HG02973 (cell line): ENCODE results near the gene SNX13.

Experiments used
- ATAC-seq: cut with Tn5 transposase; IDR thresholded peaks from one replicate; pipeline ENCODE4 v1.9.1; 2021; ENCODE audit warnings: moderate library complexity; ENCODE audit not compliant: unreplicated experiment

Gene SNX13

DNA sequence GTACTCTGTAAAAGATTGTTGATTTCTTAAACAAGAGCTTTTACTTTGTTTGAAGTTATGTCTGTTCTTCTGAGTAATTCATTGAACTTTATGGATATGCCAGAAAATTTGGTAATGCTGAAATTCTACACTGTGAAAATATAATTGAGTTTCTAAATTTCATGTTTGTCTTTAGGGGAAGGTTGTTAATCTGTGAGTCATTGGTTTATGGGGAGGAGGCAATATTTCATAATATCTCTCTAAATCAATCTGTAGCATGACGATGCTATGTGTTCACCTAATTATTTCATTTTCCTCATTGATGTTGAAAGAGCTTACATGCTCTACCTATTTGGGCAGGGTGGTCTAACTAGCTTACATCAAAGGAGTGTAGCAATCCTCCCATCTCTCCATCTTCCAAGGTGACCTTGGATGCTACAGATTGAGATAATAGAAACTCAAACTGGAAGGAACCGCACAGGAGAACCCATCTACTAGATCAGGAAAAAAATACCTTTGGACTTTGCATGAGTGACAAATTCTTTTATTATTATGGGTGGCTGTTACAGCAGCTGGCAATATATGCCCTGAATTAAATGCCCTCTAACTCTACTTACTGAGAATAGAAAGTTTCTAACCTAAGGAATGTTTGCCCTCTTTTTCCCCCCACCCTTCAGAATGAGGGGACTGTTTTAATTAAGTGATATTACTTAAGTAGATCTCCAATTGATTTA is 8.4 kb upstream of the SNX13 start:
- ATAC-seq = no peak

DNA sequence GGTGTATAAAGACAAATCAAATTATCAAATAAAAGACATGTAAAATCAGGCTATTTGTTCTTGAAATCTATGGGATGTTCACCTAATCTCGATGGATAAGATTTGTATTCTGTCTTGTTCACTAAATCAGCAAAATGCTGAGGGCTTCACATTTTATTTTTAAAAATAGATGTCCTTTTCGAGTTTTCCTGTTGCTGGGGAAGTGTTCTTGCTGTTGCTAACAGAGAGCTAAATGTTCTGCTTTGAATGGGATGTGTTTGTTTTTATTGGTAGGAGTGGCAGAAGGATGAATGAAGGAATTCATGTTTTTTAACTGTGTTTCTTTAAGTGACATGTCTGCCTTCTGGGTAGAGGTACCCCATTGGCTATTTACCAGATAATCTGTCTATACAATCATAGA is 7.3 kb upstream of the SNX13 start:
- no peak for ATAC-seq

DNA sequence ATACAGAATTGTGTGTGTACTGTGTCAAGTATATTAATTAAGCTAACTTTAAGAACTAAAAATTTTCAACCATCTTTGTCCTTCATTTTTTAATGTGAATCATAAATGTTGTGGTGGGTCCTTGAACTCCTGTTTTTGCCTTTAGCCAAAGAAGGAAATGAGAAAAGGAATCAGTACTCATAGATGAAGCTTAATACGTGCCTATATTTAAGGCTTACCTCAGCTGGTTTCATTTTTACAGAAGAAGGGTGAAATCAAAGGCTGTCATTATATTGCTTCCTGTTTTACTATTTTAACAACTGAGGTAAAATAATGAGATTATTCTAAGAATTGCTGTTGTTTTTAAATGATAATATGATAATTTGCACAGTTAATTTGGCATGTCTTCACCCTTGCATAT is 6.3 kb upstream of the SNX13 start:
- peak; percentile 58 for ATAC-seq

DNA sequence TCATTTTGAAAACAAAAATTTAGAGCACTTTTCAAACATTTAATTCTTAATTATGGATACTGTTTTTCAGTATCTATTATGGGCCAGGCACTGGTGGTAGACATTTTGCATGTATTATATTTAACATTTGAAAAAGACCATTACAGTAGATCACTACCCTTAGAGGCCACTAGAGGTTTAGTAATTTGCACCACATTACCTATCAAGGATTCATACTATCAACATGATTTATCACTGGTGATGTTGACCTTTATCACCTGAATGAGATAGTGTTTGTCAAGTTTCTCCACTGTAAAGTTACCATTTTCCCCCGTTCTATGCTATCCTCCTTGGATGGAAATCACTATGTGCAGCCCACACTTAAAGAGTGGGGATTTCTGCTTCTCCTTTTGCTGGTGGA is 4.4 kb upstream of the SNX13 start:
- no peak for ATAC-seq

DNA sequence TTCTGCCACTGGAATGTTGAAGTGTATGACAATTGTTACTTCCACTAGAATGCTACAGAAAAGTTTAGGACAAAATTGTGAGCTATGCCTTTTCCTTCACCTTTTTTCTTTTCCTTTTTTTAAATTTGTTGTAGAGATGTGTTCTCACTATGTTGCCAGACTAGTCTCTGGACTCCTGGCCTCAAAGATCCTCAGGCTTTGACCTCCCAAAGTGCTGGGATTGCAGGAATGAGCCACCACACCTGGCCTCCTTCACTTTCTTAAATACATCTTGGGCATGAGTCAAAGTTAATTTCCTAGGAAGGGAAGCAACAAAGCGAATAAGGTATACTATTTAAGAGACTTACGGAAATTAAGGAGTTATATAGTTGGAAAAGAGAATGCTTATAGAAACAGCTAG is 2.7 kb upstream of the SNX13 start:
- ATAC-seq = no peak

DNA sequence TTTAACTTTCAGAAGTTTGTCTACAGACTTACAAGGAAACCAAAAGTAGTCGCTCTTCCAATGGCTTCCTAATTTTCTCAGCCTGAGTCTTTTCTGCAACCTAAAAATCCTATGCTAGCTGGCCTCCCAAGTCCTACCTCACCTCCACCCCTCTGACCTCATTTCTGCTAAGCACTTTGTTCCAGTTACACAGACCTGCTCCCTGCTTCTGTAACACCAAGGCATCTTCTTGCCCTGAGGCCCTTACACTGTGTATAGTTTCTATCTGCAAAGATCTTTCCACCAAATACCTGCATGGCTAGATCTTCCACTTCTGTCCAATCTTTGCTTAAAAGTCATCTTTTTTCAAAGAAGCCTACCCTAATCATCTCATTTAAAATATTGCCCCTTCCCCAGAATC is 1.9 kb upstream of the SNX13 start:
- ATAC-seq = no peak

DNA sequence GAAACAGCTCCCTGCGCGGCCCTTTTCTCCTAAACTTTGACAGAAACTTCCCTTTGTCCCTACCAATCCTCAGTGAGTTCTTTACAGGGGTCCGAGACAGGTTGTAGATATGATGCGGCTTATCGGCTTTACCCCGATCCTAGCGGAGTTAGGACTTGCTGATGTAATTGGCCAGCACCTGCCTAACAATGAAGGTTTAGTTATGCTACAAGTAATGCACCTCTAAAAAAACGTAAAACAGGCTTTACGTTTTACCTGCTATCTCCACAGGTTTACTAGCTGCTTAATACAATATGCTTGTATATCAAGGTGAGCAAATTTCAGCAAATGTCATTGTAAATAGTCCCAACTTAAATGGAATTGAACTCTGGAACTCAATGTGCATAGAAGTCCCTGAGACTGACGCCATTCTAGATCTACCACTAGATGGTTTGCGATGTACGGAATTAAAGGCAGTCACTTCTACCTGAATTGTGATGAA is 697 bp upstream of the SNX13 start:
- no peak for ATAC-seq

DNA sequence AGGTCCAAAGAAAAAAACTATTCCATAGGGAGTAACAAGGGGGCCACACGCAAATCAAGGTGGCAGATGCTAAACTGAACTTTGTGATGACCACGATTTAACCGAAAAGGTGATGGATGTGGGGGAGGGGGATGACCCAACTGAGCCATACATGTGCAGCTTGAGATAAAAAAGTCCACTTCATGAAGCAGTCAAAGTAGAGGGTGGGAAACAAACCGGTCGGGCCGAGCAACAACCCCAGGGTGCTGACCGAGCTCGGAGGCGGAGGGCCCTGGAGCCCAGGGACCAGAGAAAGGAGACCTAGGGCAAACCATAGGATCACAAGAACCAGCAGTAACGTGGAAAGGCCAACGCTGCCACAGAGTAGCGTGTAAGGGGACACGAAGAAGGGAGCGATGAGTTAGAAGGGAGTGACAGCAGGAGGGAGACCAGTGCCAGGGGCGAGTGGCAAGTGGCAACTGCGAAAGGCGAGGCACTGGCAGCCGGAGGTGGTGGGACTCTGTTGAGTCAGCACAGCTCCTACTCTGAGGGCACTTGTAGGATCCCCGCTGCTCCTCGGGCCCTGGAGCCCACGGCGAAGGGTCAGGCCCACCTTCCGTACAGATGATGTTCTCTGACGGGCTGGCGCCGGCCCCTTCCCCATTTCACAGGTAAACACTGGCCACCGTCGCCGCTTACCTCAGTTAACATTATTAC is 540 bp downstream of the SNX13 start:
- peak; percentile 29 for ATAC-seq

DNA sequence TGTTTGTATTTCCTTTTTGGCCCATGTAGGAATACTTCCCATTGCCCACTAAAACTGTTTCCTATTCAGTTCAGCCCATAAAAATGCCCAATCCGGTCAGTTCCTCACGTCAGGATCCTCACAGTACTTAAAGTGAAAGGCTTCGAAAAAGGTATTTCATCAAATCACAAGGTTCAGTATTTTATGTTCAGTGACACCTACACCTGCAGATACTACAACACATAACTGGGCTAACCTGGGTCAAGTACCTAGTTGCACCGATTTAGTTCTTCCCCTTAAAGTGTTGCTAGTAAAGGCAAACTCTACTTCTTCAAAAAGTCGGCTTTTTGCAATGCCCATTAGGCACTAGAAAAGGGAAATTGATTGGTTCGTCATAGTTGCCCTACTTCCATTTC is 1.1 kb downstream of the SNX13 start:
- no peak for ATAC-seq

DNA sequence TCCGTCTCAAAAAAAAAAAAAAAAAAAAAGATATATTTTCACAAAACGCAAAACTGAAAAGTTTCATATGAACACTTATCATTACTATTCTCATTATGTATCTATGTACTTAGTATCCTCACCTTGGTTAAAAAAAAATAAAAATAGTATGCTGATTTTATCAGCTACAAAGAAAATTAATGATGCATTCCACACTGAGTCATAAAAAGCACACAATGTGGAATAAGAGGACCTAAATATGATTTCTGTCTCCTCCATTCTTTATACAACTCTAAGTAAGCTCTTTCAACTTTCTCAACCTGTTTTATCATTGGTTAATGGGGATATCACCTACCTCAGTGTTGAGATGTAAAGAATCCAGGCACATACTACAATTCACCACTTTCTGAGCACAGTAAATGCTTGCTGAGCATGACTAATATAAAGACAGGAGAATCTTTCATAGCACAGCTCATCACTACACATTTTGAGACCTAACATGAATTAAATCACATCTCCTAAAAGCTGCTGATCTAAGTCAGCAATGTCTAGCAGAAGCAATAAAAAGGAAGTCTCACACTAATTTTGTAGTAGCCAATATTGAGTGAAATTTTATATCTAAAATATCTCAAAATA is 2.7 kb downstream of the SNX13 start:
- ATAC-seq = no peak

DNA sequence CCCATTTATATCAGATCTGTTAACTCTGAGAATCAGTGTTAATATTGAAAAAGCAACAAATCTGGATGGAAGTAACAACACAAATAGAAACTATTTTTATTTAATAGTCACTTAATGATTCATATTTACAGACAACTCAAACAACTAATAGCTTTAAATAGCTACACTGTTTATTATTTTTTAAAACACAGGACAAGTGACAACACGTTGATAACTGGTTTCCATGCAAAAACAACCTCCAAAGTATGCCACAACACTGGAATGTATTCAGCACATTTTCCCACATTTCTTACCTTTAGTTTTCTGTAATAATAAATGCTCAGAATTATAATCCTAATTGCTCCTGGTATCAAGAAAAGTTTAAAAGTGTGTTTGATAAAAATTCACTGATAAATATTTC is 4.0 kb downstream of the SNX13 start:
- ATAC-seq = no peak

DNA sequence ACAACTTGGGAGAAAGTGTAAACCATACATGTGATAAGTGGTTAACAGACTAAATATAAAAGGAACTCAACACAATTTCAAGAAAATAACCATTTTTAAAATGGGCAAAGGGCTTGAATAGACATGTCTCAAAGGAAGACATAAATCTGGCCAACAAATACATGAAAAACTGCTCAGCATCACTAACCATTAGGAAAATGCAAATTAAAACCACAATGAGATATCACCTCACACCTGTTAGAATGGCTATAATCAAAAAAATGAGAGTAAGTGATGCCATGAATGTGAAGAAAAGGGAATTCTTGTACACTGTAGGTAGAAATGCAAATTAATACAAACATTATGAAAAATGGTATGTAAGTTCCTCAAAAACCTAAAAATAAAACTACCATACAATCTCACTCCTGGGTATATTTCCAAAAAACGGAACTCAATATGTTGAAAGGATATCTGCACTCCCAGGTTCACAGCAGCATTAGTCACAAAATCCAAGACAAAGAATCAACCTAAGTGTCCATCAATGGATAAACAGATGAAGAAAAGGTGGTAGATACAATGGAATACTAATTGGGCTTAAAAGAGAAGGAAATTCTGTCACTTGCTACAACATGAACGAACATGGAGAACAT is 5.6 kb downstream of the SNX13 start:
- no peak for ATAC-seq

DNA sequence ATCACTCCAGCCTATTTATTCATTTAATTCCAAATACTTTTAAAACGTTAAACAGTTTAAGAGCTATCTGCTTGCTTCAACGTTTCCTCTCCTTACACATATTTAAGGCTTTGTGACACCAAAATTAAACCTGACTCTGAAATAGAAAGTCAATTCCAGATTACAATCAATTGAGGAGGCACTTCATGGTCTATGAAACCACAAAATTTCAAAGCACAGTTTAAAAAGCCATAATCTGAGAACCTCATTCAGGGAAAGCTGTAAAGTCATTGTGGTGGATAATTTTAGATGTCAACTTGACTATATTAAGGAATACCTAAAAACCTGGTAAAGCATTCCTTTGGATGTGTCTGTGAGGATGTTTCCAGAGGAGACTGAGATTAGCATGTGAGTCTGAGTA is 6.2 kb downstream of the SNX13 start:
- no peak for ATAC-seq

DNA sequence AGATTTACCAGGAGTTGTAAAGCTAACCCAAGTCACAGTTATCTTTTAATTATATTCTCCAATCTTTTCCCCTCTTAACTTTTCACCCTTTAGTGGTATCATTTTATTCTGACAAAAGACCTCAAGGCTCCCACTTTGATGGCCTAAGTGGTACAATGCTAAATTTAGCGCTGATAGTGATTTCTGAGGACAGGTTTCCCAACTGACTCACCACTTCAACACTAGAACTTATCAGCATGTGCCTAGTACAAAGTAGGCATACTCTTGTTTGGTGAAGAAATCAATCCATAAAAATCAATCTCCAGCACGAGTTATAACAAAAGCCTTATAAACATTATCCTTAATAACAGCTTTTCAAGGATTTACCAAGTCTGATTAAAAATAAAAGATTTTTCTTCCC is 7.5 kb downstream of the SNX13 start:
- no peak for ATAC-seq

DNA sequence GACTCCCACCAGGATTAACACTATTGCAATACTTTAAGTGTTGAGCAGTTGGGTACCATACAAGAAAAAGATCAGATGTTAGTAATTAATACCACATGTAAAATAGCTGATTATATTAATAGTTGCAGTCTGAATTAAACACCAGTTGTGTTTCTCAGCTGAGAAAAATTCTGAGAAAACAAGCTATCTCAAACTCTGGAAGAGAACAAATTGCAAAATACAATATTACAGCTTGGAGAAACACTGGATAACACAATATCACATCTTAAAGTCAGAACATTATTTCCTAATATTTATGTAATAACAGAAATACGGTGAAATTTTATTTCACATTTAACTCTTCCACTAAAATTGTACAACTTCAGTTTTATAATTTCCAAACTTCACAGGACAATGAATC is 9.2 kb downstream of the SNX13 start:
- no peak for ATAC-seq

DNA sequence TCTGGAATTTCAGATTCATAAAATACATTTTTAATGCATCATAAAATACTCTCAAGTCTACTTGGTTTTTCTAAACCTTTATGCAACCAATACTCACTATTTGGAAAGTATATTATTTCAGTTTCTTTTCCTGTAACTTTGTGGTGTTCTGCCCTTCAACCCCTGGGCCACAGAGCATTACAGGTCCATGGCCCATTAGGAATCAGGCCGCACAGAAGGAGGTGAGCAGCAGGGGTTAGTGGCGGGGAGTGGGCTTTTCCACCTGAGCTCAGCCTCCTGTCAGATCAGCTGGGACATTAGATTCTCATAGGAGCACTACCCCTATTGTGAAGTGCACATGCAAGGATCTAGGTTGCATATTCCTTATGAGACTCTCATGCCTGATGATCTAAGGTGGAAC is 9.7 kb downstream of the SNX13 start:
- ATAC-seq = no peak

DNA sequence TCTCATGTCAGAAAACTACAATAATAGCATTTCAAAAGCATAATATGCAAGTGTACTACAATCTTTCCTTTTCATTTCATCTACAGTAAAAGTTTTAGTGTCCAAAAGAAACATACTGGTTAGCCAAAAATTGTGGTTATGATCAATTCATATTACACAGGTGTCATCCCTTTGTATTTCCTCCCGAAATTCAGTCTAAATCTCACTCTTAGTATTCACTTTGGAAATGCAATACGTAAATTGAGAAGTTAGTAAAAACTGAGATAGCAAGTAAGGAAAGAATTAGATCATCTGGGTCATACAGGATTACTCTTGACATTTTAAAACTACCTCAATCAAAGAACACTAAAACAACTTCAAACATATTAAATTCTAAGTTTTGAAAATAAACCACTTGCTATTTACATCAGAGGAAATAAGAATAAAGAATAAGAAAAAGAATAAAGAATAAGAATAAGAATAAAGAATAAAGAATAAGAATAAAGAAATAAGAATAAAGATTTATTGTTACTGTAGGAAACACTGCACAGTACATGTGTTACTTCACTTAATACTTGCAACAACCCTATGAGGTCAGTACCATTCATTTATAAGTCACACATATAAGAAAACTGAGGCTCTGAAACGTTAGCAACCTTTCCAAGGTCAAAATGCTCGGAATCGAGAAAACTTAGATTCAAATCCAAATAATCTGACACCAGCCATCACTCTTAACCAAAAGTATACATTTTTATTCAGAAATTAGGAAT is 10.5 kb downstream of the SNX13 start:
- ATAC-seq = no peak

DNA sequence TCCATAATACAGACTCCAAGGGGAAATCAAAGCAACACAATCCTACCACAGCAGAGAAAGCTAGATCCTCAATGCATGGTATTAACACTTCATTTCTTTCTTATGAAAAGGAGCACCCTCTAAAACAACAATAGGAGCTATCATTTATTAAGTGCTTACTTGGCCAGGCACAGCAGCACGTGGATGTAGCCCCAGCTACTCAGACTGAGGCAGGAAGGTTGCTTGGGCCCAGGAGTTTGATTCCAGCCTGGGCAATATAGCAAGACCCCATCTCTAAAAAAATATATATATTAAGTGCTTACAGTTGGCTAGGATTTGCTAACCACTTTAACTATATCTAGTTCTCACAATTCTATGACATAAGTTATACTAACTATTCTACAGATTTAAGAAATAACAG is 12.2 kb downstream of the SNX13 start:
- ATAC-seq = no peak

DNA sequence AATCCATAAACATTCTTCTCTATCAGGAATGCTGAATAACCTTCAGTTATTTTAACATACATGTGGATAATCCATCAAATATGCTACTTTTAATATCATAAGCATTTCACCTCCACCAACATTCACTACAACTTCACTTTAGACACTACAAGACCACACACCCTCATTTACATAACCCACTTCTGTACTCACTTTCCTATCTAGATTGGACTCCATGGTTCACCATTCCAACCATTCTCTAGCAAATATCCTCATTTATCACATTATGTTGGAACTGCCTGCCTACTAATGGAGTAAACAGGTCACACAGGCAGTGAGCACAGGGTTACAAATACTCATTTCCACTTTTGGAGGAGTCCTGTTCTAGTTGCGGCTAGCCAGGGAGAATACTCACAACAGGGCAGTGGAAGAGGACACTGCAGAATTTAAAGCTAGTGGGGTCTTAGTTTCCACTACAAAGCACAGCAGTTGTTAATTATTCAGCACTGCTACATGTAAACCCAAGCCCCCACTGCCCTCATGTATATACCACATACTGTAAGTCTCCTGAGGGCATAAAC is 18.4 kb downstream of the SNX13 start:
- no peak for ATAC-seq

DNA sequence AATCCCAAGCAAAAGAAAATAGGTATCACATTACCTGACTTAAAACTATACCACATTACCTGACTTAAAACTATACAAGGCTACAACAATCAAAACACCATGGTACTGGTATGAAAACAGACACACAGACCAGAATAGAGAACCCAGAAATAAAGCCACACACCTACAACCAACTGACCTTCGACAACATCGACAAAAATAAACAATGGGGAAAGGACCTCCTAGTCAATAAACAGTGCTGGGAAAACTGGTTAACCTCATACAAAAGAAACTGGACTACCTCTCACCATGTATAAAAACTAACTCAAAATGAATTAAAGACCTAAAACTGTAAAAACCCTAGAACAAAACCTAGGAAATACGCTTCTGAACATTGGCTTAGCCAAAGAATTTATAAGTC is 22.5 kb downstream of the SNX13 start:
- ATAC-seq = no peak

DNA sequence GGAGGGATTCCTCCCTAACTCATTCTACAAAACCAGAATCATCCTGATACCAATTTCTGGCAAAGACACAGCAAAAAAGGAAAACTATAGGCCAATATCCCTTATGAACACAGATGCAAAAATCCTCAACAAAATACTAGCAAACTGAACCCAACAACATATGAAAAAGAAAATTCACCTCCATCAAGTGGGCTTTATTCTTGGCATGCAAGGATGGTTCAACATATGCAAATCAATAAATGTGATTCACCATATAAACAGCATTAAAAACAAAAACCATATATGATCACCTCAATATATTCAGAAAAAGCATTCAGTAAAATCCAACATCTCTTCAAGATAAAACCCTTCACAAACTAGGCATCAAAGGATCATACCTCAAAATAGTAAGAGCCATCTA is 23.5 kb downstream of the SNX13 start:
- no peak for ATAC-seq
